Adrenal gland (tissue), 12 donors: Measurements from ENCODE around the gene FBLIM1. TPM values are rescaled to one million over a fixed set of nuclear protein-coding genes. Genes with fewer than 3 reads are reported as not detected.

Experiments used
- DNase-seq, 7 donors: peaks; one replicate each; pipeline ENCODE4 v3.0.0-alpha.2; 2019 to 2020
- H3K27ac ChIP-seq, 5 donors: fragments of 200-600 bp; sonication (generic) in 4 of 5; 1 replicate in 3 of 5; 2 replicates in 2 of 5; pipeline versions ENCODE4 v1.5.1 to v1.8.0; 2016 to 2020; ENCODE audit warnings: mild to moderate bottlenecking in 1 of 5
- H3K27me3 ChIP-seq: fragments of 200-600 bp; 2 replicates; pipeline ENCODE4 v1.8.0; 2021
- H3K36me3 ChIP-seq, 2 donors: fragments of 200-600 bp; replicated peaks in 1 of 2; 1 replicate in 1 of 2; 2 replicates in 1 of 2; pipeline versions ENCODE4 v1.5.1 to v1.8.0; 2018 to 2022
- H3K4me1 ChIP-seq, 2 donors: fragments of 200-600 bp; replicated peaks in 1 of 2; 1 replicate in 1 of 2; 2 replicates in 1 of 2; pipeline versions ENCODE4 v1.5.1 to v1.8.0; 2018 to 2021
- H3K4me3 ChIP-seq, 4 donors: fragments of 200-600 bp; sonication (generic) in 3 of 4; one replicate each; pipeline ENCODE4 v1.5.1; 2016 to 2018
- H3K9me3 ChIP-seq, 3 donors: fragments of 200-600 bp; sonication (generic) in 1 of 3; replicated peaks in 1 of 3; 1 replicate in 2 of 3; 2 replicates in 1 of 3; pipeline versions ENCODE4 v1.5.1 to v1.8.0; 2016 to 2021
- POLR2A ChIP-seq, 2 donors: fragments of 450-650 bp; IDR thresholded peaks; one replicate each; pipeline ENCODE4 v1.6.1; 2017; ENCODE audit warnings: antibody characterized with exemption in 2 of 2, mild to moderate bottlenecking in 2 of 2, moderate library complexity in 1 of 2
- WGBS, 4 donors: extraction: QIAGEN DNeasy Blood & Tissue Kit in 2 of 4; methylation state at CpG; one replicate each; pipeline versions ENCODE4 v1.1.5 to v1.1.7; 2013 to 2017; 5-methylcytosine and 5-hydroxymethylcytosine counted together
- intact Hi-C, 2 donors: fragments of 100-400 bp; cut with DNase I; formaldehyde crosslinking; loops; one replicate each; pipeline versions ENCODE4 v1.14.1 to v1.15.0; 2022 to 2023
- polyA plus RNA-seq, 3 donors: library from polyadenylated mRNA; stranded (reverse); fragments of 200-250 nt in 2 of 3; fragments of 350-450 nt in 1 of 3; fragmentation: Illumina TruSeq in 1 of 3; extraction: RNeasy Lipid Tissue Mini Kit (QIAGEN cat#74804) in 1 of 3; gene quantifications; one replicate each; pipeline ENCODE4 v1.2.3, GENCODE V29; 2013 to 2014
- total RNA-seq, 9 donors: library from RNA; depleted of rRNA in 4 of 9; stranded (reverse); fragments of >200 nt in 4 of 9; fragments of 120-200 nt in 1 of 9; fragmentation: NEBNext Ultra II Directional in 1 of 9; extraction: Animal tissue kit (Norgen Biotek cat#: 25700) in 1 of 9; gene quantifications; one replicate each; pipeline versions ENCODE4 v1.1.0 to v1.2.4, GENCODE V29; 2013 to 2023
- TF ChIP-seq, protein P1 (sequence below), 6 experiments: fragments of 450-650 bp in 4 of 6; fragments of 200-600 bp in 2 of 6; sonication (generic) in 1 of 6; IDR thresholded peaks; 1 replicate in 5 of 6; 2 replicates in 1 of 6; pipeline versions ENCODE4 v1.5.1 to v1.8.0; 2016 to 2021; ENCODE audit warnings: antibody characterized with exemption in 6 of 6, mild to moderate bottlenecking in 2 of 6, moderate library complexity in 1 of 6
- donor health status: healthy with polysubstance abuse.
- donor health status: Bipolar disorder and iron deficiency.
- donor health status: DM: yes; HTN: yes; CAD: no.
- donor health status: DM: no; HTN: no; CAD: no.
- donor health status: DM: no; HTN: no; CAD: no.
- donor health status: DM: yes; HTN: yes; CAD: no.

FBLIM1 gene
- total and polyA plus RNA-seq, 12 donors, result 4.0 to 103 (median 44.4) TPM

DNA sequence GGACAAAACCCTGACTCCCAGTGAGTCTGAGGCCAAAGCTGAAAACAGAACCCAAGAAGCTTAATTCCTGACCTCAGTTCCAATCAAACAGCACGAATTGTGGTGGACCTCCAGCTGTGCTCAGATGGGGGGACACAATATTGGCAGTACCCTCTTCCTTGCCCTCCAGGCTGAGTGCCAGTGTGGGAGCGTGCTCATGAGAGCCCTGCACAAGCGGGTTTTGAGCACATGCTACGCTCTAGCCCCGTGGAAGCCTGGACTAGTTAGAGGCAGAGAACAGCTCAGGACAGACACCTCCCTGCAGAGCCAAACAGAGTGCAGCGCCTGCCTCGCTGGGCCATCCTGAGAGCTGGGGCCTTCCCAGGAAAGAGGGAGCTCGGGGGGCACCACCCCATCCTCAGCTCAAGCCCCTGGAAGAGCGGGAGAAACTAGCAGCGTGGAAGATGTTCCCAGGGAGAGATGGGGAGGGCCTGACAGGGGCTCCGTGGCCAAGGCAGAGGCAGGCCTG, 25.3 kb upstream of the FBLIM1 start:
- H3K4me3 ChIP-seq, result no peak overlapping the region
- 91 to 96% (median 93%) methylated on average over 6 to 11 of the region's 11 CpGs for WGBS, 4 donors
- no peaks in the 10 kb centered on the region for H3K9me3 ChIP-seq
- H3K27ac ChIP-seq, result no peak overlapping the region
- intact Hi-C loops, result no loop called here
- H3K36me3 ChIP-seq, result peaks cover 0 to 67% of the 10 kb centered on the region in 2 donors
- H3K27me3 ChIP-seq, result no peaks in the 10 kb centered on the region
- H3K4me1 ChIP-seq, result peaks cover 18 to 39% of the 10 kb centered on the region in 2 donors
- TF ChIP-seq POLR2A (IDR thresholded peaks at IDR 0.05), result no peak
- TF ChIP-seq, protein P1, sequence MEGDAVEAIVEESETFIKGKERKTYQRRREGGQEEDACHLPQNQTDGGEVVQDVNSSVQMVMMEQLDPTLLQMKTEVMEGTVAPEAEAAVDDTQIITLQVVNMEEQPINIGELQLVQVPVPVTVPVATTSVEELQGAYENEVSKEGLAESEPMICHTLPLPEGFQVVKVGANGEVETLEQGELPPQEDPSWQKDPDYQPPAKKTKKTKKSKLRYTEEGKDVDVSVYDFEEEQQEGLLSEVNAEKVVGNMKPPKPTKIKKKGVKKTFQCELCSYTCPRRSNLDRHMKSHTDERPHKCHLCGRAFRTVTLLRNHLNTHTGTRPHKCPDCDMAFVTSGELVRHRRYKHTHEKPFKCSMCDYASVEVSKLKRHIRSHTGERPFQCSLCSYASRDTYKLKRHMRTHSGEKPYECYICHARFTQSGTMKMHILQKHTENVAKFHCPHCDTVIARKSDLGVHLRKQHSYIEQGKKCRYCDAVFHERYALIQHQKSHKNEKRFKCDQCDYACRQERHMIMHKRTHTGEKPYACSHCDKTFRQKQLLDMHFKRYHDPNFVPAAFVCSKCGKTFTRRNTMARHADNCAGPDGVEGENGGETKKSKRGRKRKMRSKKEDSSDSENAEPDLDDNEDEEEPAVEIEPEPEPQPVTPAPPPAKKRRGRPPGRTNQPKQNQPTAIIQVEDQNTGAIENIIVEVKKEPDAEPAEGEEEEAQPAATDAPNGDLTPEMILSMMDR (IDR thresholded peaks at IDR 0.05), result no peak
- DNase-seq, result no peak

DNA sequence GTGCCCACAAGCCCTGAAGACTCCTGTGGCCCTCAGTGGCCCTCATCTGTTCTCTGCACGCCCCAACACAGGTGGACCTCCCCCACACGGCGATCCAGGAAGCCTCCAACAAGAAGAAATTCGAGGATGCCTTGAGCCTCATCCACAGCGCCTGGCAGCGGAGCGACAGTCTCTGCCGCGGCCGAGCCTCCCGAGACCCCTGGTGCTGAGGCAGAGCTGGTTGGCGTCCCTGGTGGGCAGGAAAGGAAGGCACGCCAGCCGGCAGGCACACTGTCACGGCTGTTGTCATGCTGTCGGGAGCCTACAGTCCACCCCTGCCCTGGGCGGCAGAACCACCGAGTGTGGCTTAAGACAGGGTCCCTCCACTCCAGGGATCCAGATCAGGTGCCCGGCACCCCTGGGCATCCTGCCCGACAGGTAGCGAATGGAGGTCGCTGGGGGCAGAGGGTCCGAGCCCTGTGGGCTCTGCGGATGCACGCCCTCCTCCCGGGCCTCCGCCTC, 24.8 kb upstream of the FBLIM1 start:
- no peak overlapping the region for H3K27ac ChIP-seq
- no peak for DNase-seq
- peaks cover 0 to 62% of the 10 kb centered on the region in 2 donors for H3K36me3 ChIP-seq
- no peaks in the 10 kb centered on the region for H3K27me3 ChIP-seq
- no peaks in the 10 kb centered on the region for H3K9me3 ChIP-seq
- no peak for TF ChIP-seq POLR2A (IDR thresholded peaks at IDR 0.05)
- peaks cover 18 to 34% of the 10 kb centered on the region in 2 donors for H3K4me1 ChIP-seq
- WGBS, 4 donors, result 86 to 97% (median 96%) methylated on average over 7 to 27 of the region's 27 CpGs
- no peak overlapping the region for H3K4me3 ChIP-seq
- intact Hi-C loops, result no loop called here

DNA sequence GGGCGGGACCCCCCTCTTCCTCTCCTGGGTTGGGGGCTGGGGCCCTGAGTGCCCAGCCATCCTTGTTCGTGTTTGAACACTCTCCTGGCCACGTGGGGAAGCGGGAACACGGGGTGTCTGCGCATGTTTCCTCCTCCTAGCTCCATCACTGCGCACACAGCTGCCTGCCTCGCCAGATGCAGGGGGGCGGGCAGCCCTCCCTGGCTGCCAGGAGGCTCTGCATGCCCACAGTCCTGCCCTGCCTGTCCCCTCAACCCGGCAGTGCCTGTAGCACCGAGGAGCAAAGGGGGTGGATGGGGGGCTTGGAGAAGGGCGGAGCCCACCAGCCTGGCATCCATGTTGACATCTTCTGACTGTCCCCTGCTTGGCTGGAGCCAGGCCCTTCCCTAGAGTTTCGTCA, 24.3 kb upstream of the FBLIM1 start:
- Histone ChIP-seq H3K9me3 (no peaks in the 10 kb centered on the region), H3K27me3 (no peaks in the 10 kb centered on the region), H3K36me3 (peaks cover 0 to 56% of the 10 kb centered on the region in 2 donors), H3K27ac (peak overlapping the region in 1 of 5 donors; percentile 88), H3K4me3 (no peak overlapping the region), H3K4me1 (peaks cover 18 to 29% of the 10 kb centered on the region in 2 donors)
- 86 to 91% (median 89%) methylated on average over 5 to 13 of the region's 13 CpGs for whole genome bisulfite sequencing, 4 donors
- intact Hi-C loops, result no loop called here
- no peak for DNase-seq
- TF ChIP-seq, protein P1 (IDR thresholded peaks at IDR 0.05), result no peak
- TF ChIP-seq POLR2A (IDR thresholded peaks at IDR 0.05), result no peak

DNA sequence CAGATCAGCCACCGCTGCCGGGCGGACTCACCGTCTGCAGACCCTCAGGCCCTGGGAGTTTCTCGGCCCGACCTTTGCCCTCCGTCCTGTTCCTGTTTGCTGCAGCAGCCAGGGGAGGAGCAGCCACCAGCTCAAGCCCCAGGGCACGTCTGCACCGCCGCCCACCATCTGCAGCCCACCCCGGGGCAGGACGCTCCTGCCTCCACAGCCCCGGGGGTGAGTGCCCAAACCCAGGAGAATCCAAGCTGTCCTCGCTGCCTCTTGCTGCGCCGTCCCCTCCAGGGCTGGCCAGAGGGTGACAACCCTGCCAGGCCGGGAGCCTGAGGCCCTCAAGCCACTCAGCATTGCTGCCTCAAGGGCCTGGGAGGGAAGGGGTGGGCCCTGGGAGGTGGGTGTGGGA, 23.7 kb upstream of the FBLIM1 start:
- peak overlapping the region in 2 of 5 donors; percentile 77 to 88 for H3K27ac ChIP-seq
- intact Hi-C loops, result loop anchor here in 1 of 2 donors (5.0 kb wide), 1 partner anchor 53 kb away; the partner anchor contains the start of gene PLEKHM2

More for the DNA sequence above, 23.7 kb upstream of the FBLIM1 start:
- Histone ChIP-seq H3K36me3 (peaks cover 0 to 52% of the 10 kb centered on the region in 2 donors), H3K4me1 (peaks cover 18 to 29% of the 10 kb centered on the region in 2 donors), H3K9me3 (no peaks in the 10 kb centered on the region), H3K4me3 (no peak overlapping the region), H3K27me3 (no peaks in the 10 kb centered on the region)
- no peak for DNase-seq
- TF ChIP-seq, protein P1 (IDR thresholded peaks at IDR 0.05), result no peak
- no peak for TF ChIP-seq POLR2A (IDR thresholded peaks at IDR 0.05)
- WGBS, 4 donors, result 82 to 92% (median 86%) methylated on average over 7 to 17 of the region's 17 CpGs
